Caco-2 (cell line): ENCODE measurements around the gene TNFRSF18. TPM values are rescaled to one million over a fixed set of nuclear protein-coding genes. Genes with fewer than 3 reads are reported as not detected.

ENCODE experiments used
- BruUV-seq: library from RNA; stranded (reverse); fragments of 400-500 nt; replicated peaks from 2 replicates; lab custom pipeline; 2021; lab: Mats Ljungman, UMichigan
- CTCF ChIA-PET: fragments of 300-600 bp; sonication (Branson Sonifier 250); formaldehyde crosslinking; loops from one replicate; lab custom pipeline; 2022; ENCODE audit warnings: antibody characterized with exemption; lab: Charles Lee
- POLR2A ChIA-PET: fragments of 300-600 bp; sonication (Branson Sonifier 250); formaldehyde crosslinking; loops from one replicate; lab custom pipeline; 2022; ENCODE audit warnings: antibody characterized with exemption; lab: Charles Lee
- DNase-seq, 2 experiments: peaks; one replicate each; pipeline versions ENCODE4 v3.0.0 to v3.0.0-alpha.2; 2020 to 2022
- H3K27me3 ChIP-seq: replicated peaks from 2 replicates; pipeline ENCODE4 v1.6.0; 2011; ENCODE audit warnings: low read length; ENCODE audit not compliant: control insufficient read depth, insufficient read depth
- H3K36me3 ChIP-seq: 2 replicates; pipeline ENCODE4 v1.5.1; 2011; ENCODE audit warnings: low read length; ENCODE audit not compliant: control insufficient read depth, insufficient read depth
- H3K4me1 ChIP-seq: fragments of 250-450 bp; sonication (Bioruptor Pico); 2 replicates; pipeline ENCODE4 v1.5.1; 2020; ENCODE audit warnings: mild to moderate bottlenecking
- H3K4me3 ChIP-seq: 2 replicates; pipeline ENCODE4 v1.5.1; 2011; ENCODE audit warnings: low read depth, mild to moderate bottlenecking, control low read depth, low read length
- H3K9me3 ChIP-seq: fragments of 250-450 bp; sonication (Bioruptor Pico); 2 replicates; pipeline ENCODE4 v1.5.1; 2020; ENCODE audit warnings: mild to moderate bottlenecking, moderate library complexity
- H3K27ac Mint-ChIP-seq: one replicate; pipeline ENCODE4 v1.8.0; 2022; ENCODE audit warnings: mixed read lengths; ENCODE audit not compliant: unreplicated experiment
- H3K27me3 Mint-ChIP-seq: one replicate; pipeline ENCODE4 v1.8.0; 2022; ENCODE audit warnings: mixed read lengths; ENCODE audit not compliant: insufficient read depth, unreplicated experiment
- H3K36me3 Mint-ChIP-seq: one replicate; pipeline ENCODE4 v1.8.0; 2022; ENCODE audit warnings: mild to moderate bottlenecking, mixed read lengths; ENCODE audit not compliant: insufficient read depth, unreplicated experiment
- H3K4me1 Mint-ChIP-seq: one replicate; pipeline ENCODE4 v1.8.0; 2022; ENCODE audit warnings: low read depth, mixed read lengths; ENCODE audit not compliant: unreplicated experiment
- H3K4me3 Mint-ChIP-seq: one replicate; pipeline ENCODE4 v1.8.0; 2022; ENCODE audit warnings: mild to moderate bottlenecking, moderate library complexity, mixed read lengths; ENCODE audit not compliant: unreplicated experiment
- H3K9me3 Mint-ChIP-seq: one replicate; pipeline ENCODE4 v1.8.0; 2022; ENCODE audit warnings: mixed read lengths; ENCODE audit not compliant: unreplicated experiment
- intact Hi-C: fragments of 100-400 bp; cut with micrococcal nuclease; formaldehyde crosslinking; loops from one replicate; pipeline ENCODE4 v1.10.0; 2022; ENCODE audit not compliant: unreplicated experiment
- total RNA-seq: library from RNA; stranded (reverse); gene quantifications from 2 replicates; pipeline ENCODE4 v1.2.3, GENCODE V29; 2022
- TF ChIP-seq, protein P1 (sequence below), 2 experiments: fragments of 200-600 bp in 1 of 2; IDR thresholded peaks; 1 replicate in 1 of 2; 2 replicates in 1 of 2; pipeline versions ENCODE4 v1.5.1 to v1.8.0; 2011 to 2022; ENCODE audit warnings: antibody characterized with exemption in 1 of 2, control low read depth in 1 of 2, inconsistent platforms in 1 of 2, low read depth in 1 of 2, low read length in 1 of 2, mild to moderate bottlenecking in 1 of 2, moderate library complexity in 1 of 2; ENCODE audit not compliant: insufficient read depth in 1 of 2, severe bottlenecking in 1 of 2, unreplicated experiment in 1 of 2

The TNFRSF18 gene
- total RNA-seq, 1 experiment from 2014 or later = not detected

GRCh38 chr1:1242461-1243265 lies 36.3 kb upstream of the TNFRSF18 start:
- intact Hi-C loops = no loop called here
- H3K27me3 ChIP-seq = no peaks in the 10 kb centered on the region
- ChIA-PET CTCF (no interaction called here), POLR2A (no interaction called here)
- no peaks in the 10 kb centered on the region for H3K4me1 Mint-ChIP-seq
- H3K9me3 Mint-ChIP-seq = no peaks in the 10 kb centered on the region
- TF ChIP-seq, protein P1, sequence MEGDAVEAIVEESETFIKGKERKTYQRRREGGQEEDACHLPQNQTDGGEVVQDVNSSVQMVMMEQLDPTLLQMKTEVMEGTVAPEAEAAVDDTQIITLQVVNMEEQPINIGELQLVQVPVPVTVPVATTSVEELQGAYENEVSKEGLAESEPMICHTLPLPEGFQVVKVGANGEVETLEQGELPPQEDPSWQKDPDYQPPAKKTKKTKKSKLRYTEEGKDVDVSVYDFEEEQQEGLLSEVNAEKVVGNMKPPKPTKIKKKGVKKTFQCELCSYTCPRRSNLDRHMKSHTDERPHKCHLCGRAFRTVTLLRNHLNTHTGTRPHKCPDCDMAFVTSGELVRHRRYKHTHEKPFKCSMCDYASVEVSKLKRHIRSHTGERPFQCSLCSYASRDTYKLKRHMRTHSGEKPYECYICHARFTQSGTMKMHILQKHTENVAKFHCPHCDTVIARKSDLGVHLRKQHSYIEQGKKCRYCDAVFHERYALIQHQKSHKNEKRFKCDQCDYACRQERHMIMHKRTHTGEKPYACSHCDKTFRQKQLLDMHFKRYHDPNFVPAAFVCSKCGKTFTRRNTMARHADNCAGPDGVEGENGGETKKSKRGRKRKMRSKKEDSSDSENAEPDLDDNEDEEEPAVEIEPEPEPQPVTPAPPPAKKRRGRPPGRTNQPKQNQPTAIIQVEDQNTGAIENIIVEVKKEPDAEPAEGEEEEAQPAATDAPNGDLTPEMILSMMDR (IDR thresholded peaks at IDR 0.05; ENCODE audit: insufficient read depth in 1 of 2, low read depth in 1 of 2, low read length in 1 of 2, severe bottlenecking in 1 of 2, unreplicated experiment in 1 of 2) = no peak
- DNase-seq = no peak
- peaks cover 29% of the 10 kb centered on the region for H3K4me1 ChIP-seq
- no peak overlapping the region for H3K27ac Mint-ChIP-seq
- H3K36me3 ChIP-seq = no peaks in the 10 kb centered on the region
- no TSS peak for BruUV-seq
- no peak overlapping the region for H3K4me3 Mint-ChIP-seq
- H3K36me3 Mint-ChIP-seq = peaks cover 38% of the 10 kb centered on the region
- H3K9me3 ChIP-seq = no peaks in the 10 kb centered on the region
- no peak overlapping the region for H3K4me3 ChIP-seq
- no peaks in the 10 kb centered on the region for H3K27me3 Mint-ChIP-seq

DNA sequence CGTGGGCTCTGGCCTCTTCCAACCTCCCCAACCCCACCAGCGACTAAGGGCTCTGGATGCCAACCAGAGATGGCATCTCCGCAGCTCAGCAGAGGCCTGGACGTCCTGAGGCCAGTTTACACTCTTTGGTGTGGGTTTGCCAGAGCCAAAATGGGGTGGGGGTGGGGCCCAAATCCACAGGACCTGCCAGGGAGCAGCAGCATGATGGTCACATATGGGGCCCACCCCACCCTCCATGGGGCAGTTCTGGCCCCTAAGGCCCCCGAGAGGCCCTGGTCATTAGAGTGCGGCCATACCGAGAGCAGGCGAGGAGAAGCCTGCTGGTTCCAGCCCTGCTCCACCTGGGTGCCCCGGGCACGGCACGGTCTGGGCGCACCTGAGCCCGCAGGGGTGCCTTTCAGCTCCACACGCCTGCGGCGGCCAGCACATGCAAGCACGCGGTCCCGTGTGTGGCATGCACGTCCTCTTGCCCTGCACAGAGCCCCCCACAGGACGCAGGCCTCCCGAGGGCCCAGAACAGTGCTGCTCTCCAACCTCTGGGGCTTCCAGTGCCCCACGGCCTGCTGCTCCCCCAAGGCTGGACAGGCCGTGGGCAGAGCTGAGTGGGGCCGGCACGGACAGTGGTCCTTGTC lies 35.3 kb upstream of the TNFRSF18 start:
- peaks cover 38% of the 10 kb centered on the region for H3K36me3 Mint-ChIP-seq
- no peaks in the 10 kb centered on the region for H3K27me3 ChIP-seq
- H3K4me3 Mint-ChIP-seq = no peak overlapping the region
- H3K36me3 ChIP-seq = no peaks in the 10 kb centered on the region
- intact Hi-C loops = no loop called here
- peaks cover 39% of the 10 kb centered on the region for H3K4me1 ChIP-seq
- no peak overlapping the region for H3K4me3 ChIP-seq
- H3K27me3 Mint-ChIP-seq = no peaks in the 10 kb centered on the region
- TF ChIP-seq, protein P1 (IDR thresholded peaks at IDR 0.05; ENCODE audit: insufficient read depth in 1 of 2, low read depth in 1 of 2, low read length in 1 of 2, severe bottlenecking in 1 of 2, unreplicated experiment in 1 of 2) = no peak
- ChIA-PET CTCF (no interaction called here), POLR2A (no interaction called here)
- no TSS peak for BruUV-seq
- H3K9me3 ChIP-seq = no peaks in the 10 kb centered on the region
- H3K9me3 Mint-ChIP-seq = no peaks in the 10 kb centered on the region
- DNase-seq = no peak
- H3K4me1 Mint-ChIP-seq = no peaks in the 10 kb centered on the region
- no peak overlapping the region for H3K27ac Mint-ChIP-seq

DNA sequence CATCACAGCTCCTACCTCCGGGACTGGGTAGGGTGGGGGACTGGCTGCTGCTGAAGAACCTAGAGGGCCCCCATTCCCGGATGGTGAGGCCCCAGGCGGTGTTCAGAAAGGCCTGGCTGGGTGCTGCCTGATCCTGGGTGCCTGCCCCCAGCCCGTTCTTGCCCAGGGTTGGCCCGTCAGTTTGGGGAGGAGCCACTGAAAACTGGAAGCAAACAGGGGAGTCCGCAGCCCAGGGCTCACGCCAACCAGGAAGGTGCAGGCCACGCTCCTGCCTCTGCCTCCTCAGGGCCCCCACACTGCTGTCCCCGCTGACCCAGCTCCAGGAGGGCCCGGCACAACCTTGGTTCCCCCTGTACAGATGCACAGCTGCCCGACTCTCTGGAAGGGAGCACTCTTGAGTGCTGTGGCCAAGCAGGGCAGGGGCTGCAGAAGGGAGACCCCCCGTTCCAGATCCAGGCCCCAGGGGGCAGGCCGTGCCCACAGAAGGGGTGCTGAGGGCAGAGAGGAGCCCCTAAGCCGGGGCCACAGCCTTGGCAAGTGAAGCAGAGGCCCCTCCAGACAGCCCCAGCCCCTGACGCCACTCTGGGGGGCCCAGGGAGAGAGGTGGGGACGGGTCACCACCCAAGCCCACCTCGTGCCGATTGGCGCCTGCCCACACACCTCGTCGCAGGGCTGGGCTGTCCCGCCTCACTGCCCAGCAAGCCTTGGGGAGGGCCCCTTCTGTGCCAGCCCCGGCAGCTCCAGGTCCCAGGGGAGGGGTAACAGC lies 34.6 kb upstream of the TNFRSF18 start:
- POLR2A ChIA-PET = no interaction called here
- no peaks in the 10 kb centered on the region for H3K36me3 ChIP-seq
- BruUV-seq = no TSS peak

More for the DNA sequence above, 34.6 kb upstream of the TNFRSF18 start:
- intact Hi-C loops = no loop called here
- no peak overlapping the region for H3K4me3 Mint-ChIP-seq
- no peak for DNase-seq
- Histone ChIP-seq H3K9me3 (no peaks in the 10 kb centered on the region), H3K4me1 (peaks cover 40% of the 10 kb centered on the region), H3K27me3 (no peaks in the 10 kb centered on the region), H3K4me3 (no peak overlapping the region)
- no peaks in the 10 kb centered on the region for H3K9me3 Mint-ChIP-seq
- peaks cover 38% of the 10 kb centered on the region for H3K36me3 Mint-ChIP-seq
- no peaks in the 10 kb centered on the region for H3K4me1 Mint-ChIP-seq
- H3K27me3 Mint-ChIP-seq = no peaks in the 10 kb centered on the region
- CTCF ChIA-PET = interaction anchor here (0.6 kb wide), 1 partner anchor 16 kb away, joined by 3 read pairs; no protein-coding TSS in a partner anchor
- H3K27ac Mint-ChIP-seq = no peak overlapping the region
- TF ChIP-seq, protein P1 (IDR thresholded peaks at IDR 0.05; ENCODE audit: insufficient read depth in 1 of 2, low read depth in 1 of 2, low read length in 1 of 2, severe bottlenecking in 1 of 2, unreplicated experiment in 1 of 2) = no peak
